Body of pancreas (tissue), 4 donors: Measurements from ENCODE around the gene REM2. TPM values are rescaled to one million over a fixed set of nuclear protein-coding genes. Genes with fewer than 3 reads are reported as not detected.

ENCODE experiments used
- ATAC-seq: fragments of 150-250 bp; one replicate; pipeline ENCODE4 v1.9.1; 2016
- DNase-seq, 4 donors: peaks; one replicate each; pipeline ENCODE4 v3.0.0-alpha.2; 2019
- H3K27ac ChIP-seq, 4 donors: fragments of 200-600 bp; sonication (generic); 1 replicate in 3 of 4; 2 replicates in 1 of 4; pipeline versions ENCODE4 v1.5.1 to v1.6.1; 2016 to 2019; ENCODE audit warnings: mild to moderate bottlenecking in 1 of 4, mixed read lengths in 1 of 4, moderate library complexity in 1 of 4
- H3K27me3 ChIP-seq, 2 donors: fragments of 200-600 bp; sonication (generic); one replicate each; pipeline ENCODE4 v1.6.0; 2016; ENCODE audit warnings: mild to moderate bottlenecking in 1 of 2
- H3K36me3 ChIP-seq, 2 donors: fragments of 200-600 bp; sonication (generic); replicated peaks in 1 of 2; 2 replicates each; pipeline ENCODE4 v1.5.1; 2016; ENCODE audit warnings: low read depth in 2 of 2; ENCODE audit not compliant: insufficient read depth in 1 of 2
- H3K4me1 ChIP-seq: fragments of 200-600 bp; sonication (generic); one replicate; pipeline ENCODE4 v1.6.0; 2016
- H3K4me3 ChIP-seq, 2 donors: fragments of 200-600 bp; sonication (generic); 1 replicate in 1 of 2; 2 replicates in 1 of 2; pipeline ENCODE4 v1.5.1; 2016 to 2019
- H3K9me3 ChIP-seq, 3 donors: fragments of 200-600 bp; sonication (generic); 1 replicate in 2 of 3; 2 replicates in 1 of 3; pipeline ENCODE4 v1.5.1; 2016
- CTCF ChIP-seq, 7 experiments: fragments of 450-650 bp in 4 of 7; fragments of 200-600 bp in 3 of 7; sonication (generic) in 3 of 7; IDR thresholded peaks; one replicate each; pipeline ENCODE4 v1.5.1; 2016 to 2019; ENCODE audit warnings: antibody characterized with exemption in 7 of 7
- POLR2A ChIP-seq, 3 donors: fragments of 450-650 bp; IDR thresholded peaks; one replicate each; pipeline ENCODE4 v1.6.1; 2016; ENCODE audit warnings: antibody characterized with exemption in 3 of 3, mild to moderate bottlenecking in 2 of 3
- WGBS, 2 donors: methylation state at CpG; one replicate each; pipeline ENCODE4 v1.1.5; 2017; 5-methylcytosine and 5-hydroxymethylcytosine counted together
- intact Hi-C: fragments of 100-400 bp; cut with DNase I; formaldehyde crosslinking; loops from one replicate; pipeline ENCODE4 v1.15.1; 2023
- total RNA-seq, 2 donors: library from RNA; depleted of rRNA; stranded (reverse); fragments of >200 nt; gene quantifications; one replicate each; pipeline ENCODE4 v1.1.0, GENCODE V29; 2016

Gene REM2
- total RNA-seq, 2 donors from 2014 or later: not detected

GRCh38 chr14:22872833-22873520, 10.0 kb upstream of the REM2 start:
- no peaks in the 10 kb centered on the region for H3K27me3 ChIP-seq
- TF ChIP-seq POLR2A (IDR thresholded peaks at IDR 0.05): no peak
- no peak for TF ChIP-seq CTCF (IDR thresholded peaks at IDR 0.05)
- ATAC-seq (no peak), DNase-seq (no peak)
- H3K9me3 ChIP-seq: no peaks in the 10 kb centered on the region
- H3K27ac ChIP-seq: peak overlapping the region in 3 of 4 donors; percentile 90 to 99 (median 98)
- H3K4me1 ChIP-seq: peaks cover 27% of the 10 kb centered on the region
- H3K4me3 ChIP-seq: peak overlapping the region in 1 of 2 donors; percentile 90
- 31 to 38% methylated on average over 10 of the region's 10 CpGs for WGBS, 2 donors
- peaks cover 4 to 26% of the 10 kb centered on the region in 2 donors for H3K36me3 ChIP-seq
- intact Hi-C loops: no loop called here

- Histone ChIP-seq H3K27me3 (no peaks in the 10 kb centered on the region), H3K27ac (no peak overlapping the region), H3K36me3 (peaks cover 4 to 26% of the 10 kb centered on the region in 2 donors), H3K9me3 (no peaks in the 10 kb centered on the region), H3K4me1 (peaks cover 25% of the 10 kb centered on the region), H3K4me3 (no peak overlapping the region)
- no peak for TF ChIP-seq CTCF (IDR thresholded peaks at IDR 0.05)
- TF ChIP-seq POLR2A (IDR thresholded peaks at IDR 0.05): no peak
- intact Hi-C loops: no loop called here
- ATAC-seq (no peak), DNase-seq (no peak)
- 89 to 98% methylated on average over 4 to 11 of the region's 15 CpGs for WGBS, 2 donors
Observed at GRCh38 chr14:22875003-22875747, 7.8 kb upstream of the REM2 start.

GRCh38 chr14:22875748-22876319, 7.2 kb upstream of the REM2 start:
- no peaks in the 10 kb centered on the region for H3K9me3 ChIP-seq
- no peak overlapping the region for H3K4me3 ChIP-seq
- peaks cover 4 to 26% of the 10 kb centered on the region in 2 donors for H3K36me3 ChIP-seq
- no peaks in the 10 kb centered on the region for H3K27me3 ChIP-seq
- H3K4me1 ChIP-seq: peaks cover 18% of the 10 kb centered on the region
- intact Hi-C loops: no loop called here
- WGBS, 2 donors: 92 to 94% methylated on average over 7 to 20 of the region's 20 CpGs
- ATAC-seq (no peak), DNase-seq (no peak)
- no peak for TF ChIP-seq POLR2A (IDR thresholded peaks at IDR 0.05)
- TF ChIP-seq CTCF (IDR thresholded peaks at IDR 0.05): no peak
- no peak overlapping the region for H3K27ac ChIP-seq

GRCh38 chr14:22877000-22877501, 6.0 kb upstream of the REM2 start:
- H3K4me1 ChIP-seq: peaks cover 16% of the 10 kb centered on the region
- H3K4me3 ChIP-seq: no peak overlapping the region
- intact Hi-C loops: no loop called here
- H3K36me3 ChIP-seq: peaks cover 4 to 26% of the 10 kb centered on the region in 2 donors
- H3K27ac ChIP-seq: no peak overlapping the region
- TF ChIP-seq POLR2A (IDR thresholded peaks at IDR 0.05) (no peak), CTCF (IDR thresholded peaks at IDR 0.05) (no peak)
- no peaks in the 10 kb centered on the region for H3K27me3 ChIP-seq
- ATAC-seq: no peak
- H3K9me3 ChIP-seq: no peaks in the 10 kb centered on the region
- DNase-seq: no peak
- 91 to 96% methylated on average over 16 to 18 of the region's 22 CpGs for WGBS, 2 donors
